Erythroblast (primary cell): Measurements from ENCODE around the gene SULT1C3.

Experiments
- DNase-seq, 2 experiments: peaks; one replicate each; lab custom pipeline; 2025; lab: John Stamatoyannopoulos, UW
- GATA1 ChIP-seq: IDR thresholded peaks from 2 replicates; pipeline ENCODE4 v1.6.1; 2011; ENCODE audit warnings: low read depth, mild to moderate bottlenecking, control low read depth, low read length, moderate library complexity
- POLR2A ChIP-seq: IDR thresholded peaks from 2 replicates; pipeline ENCODE4 v1.6.1; 2011; ENCODE audit warnings: mild to moderate bottlenecking, low read length

SULT1C3 gene

DNA sequence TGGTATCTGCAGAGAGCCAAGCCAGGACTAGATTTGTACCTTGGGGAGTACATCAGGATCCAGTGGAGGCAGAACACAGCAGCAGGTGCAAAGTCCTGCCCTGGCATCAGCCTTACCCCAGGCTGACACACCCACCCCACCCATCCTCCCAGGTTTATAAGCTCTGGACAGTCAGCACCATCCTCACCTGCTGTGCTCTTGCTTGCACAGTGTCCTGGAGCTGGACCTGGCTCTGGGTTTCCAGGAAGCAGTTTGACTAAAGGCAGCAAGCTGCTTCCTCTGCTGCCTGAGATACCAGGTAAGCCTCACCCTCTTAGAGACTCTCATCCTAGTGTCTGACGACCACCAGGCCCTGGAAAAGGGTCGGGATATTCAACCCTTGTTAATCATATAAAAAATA, at the start of gene SULT1C3:
SULT1C3 (plus strand) TSS at position 183 of the 400 bp plus-strand sequence. CDS start 7,227 bp downstream, outside the sequence.
- no peak for TF ChIP-seq POLR2A
- TF ChIP-seq GATA1: no peak
- no peak for DNase-seq

GRCh38 chr2:108193251-108193650, 46.5 kb upstream of the SULT1C3 start:
- no peak for DNase-seq
- TF ChIP-seq POLR2A (no peak), GATA1 (no peak)

GRCh38 chr2:108194409-108195132, 45.2 kb upstream of the SULT1C3 start:
- DNase-seq: no peak

DNA sequence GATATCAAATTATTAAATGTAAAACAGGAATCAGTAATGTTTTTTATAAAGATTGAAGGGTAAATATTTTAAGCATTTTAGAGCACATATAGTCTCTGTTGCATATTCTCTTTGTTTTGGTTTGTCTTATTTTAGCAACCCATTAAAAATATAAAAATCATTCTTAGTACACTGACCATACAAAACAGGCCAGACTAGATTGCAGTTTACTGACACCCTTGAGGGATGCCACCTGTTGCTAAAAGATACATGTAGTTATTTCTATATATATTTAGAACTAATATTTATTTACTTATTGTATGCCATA, 44.7 kb upstream of the SULT1C3 start:
- TF ChIP-seq POLR2A (no peak), GATA1 (no peak)
- DNase-seq: no peak

More at GRCh38 chr2:108194409-108195132, 45.2 kb upstream of the SULT1C3 start:
- TF ChIP-seq GATA1 (no peak), POLR2A (no peak)

DNA sequence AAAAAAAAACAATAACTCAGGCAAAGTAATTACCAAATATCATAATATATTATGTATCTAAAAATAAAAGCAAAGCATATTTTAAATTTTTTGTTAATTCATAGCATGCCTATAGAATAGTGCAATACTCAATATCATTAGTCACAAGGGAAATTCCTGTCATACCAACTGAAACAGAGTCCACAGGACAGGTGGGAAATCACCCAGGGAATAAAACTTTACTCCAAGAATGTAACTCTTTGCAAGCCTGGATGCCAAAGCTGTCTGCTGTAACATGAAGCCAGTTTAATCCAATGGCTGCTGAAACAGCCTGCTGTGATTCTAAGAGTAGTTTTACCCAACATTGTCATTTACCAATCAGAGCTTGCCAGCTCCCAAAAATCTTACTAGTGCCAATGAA, 40.0 kb upstream of the SULT1C3 start:
- TF ChIP-seq POLR2A (no peak), GATA1 (no peak)

GRCh38 chr2:108200569-108200968, 39.2 kb upstream of the SULT1C3 start:
- DNase-seq: no peak
- no peak for TF ChIP-seq POLR2A
- no peak for TF ChIP-seq GATA1

More for the DNA sequence above, 40.0 kb upstream of the SULT1C3 start:
- no peak for DNase-seq

- DNase-seq: no peak
- TF ChIP-seq POLR2A: no peak
- TF ChIP-seq GATA1: no peak
These were observed 27.1 kb upstream of the SULT1C3 start for GRCh38 chr2:108212671-108213070.

DNA sequence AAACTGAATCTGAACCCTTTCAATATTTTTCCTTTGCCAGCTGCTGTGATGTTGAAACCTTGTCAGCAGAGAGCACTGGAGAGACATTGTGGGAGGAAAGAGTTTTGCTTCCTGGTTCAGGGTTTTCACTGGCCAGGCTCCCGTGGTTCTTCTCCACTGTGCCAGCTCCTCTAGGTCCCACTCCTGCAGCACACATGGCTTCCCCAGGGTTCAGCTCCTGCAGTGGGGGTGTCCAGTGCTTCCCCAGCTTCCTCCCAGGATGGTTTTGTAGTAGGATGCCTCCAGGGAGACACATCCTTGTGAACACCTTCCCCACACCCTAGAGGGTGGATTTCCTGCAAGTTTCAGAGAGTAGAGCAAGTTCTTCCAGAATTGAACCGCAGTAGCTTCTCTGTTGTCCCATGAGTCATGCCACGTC, 24.0 kb upstream of the SULT1C3 start:
- DNase-seq: peak in 1 of 2 experiments; percentile 5
- TF ChIP-seq POLR2A (no peak), GATA1 (no peak)

DNA sequence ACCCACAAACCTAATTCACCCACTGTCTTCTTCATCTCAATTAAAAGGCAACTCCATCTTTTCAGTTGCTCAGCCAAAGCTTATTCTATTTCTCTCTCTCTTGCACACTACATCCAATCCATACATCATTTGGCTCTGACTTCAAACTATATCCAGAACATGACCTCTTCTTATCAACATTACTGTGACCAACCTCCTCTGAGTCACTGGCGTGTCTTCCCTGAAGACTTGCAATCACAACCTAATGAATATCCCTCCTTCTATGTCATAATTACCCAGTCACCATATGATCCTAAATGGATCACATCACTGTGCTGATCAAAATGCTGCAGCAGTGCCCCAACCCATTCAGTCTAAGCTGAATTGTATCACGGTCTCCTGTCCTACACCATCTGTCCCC, 22.6 kb upstream of the SULT1C3 start:
- TF ChIP-seq GATA1: no peak
- no peak for TF ChIP-seq POLR2A
- no peak for DNase-seq

GRCh38 chr2:108219688-108220087, 20.1 kb upstream of the SULT1C3 start:
- no peak for DNase-seq
- TF ChIP-seq POLR2A (no peak), GATA1 (no peak)

DNA sequence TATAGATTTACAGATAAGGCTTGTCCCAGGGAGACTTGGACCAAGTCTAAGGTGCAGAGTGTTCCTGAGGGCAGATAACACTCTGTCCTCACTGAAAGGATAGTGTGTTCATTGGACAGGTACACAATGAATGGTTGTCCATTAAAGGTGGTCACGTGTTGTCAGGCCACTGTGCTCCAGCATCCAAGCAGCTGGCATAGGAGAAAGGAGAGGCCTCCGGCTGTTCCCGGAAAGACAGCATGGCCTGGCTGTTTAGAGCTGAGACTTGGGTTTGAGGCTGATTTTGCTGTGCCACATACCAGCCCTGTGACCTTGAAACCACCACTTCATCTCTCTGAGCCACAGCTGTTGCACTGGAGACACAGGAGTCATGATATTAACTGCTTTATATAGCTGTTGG, 19.6 kb upstream of the SULT1C3 start:
- no peak for DNase-seq
- no peak for TF ChIP-seq POLR2A
- TF ChIP-seq GATA1: no peak

DNA sequence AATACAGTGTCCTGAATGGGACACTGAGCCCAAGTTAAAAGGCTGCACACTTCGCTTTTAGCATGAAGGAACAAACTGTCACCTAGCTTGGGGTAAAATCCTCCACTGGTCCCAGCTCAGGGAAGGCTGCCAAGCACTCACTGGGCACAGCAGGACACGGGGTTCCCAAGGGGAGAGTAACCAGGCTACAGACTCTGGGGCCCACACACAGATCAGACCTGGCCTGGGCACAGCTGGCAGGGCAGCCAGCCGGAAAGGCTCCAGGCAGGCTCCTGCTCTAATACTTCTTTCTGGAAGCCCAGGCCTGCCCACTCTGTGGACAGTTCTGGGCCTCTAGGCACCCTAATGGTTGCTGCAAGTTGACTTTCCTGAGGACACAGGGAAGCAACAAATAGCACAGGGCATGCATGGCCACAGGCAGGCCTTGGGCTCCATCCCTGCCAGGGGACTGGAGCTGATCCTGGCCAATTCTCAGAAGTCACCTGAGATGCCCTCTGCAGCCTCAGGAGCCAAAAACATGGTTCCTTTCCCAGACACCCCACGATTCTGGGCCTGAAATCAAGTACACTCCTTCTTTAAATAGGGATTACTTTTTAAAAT, 18.7 kb upstream of the SULT1C3 start:
- TF ChIP-seq POLR2A: no peak
- no peak for TF ChIP-seq GATA1
- no peak for DNase-seq

- TF ChIP-seq POLR2A: no peak
- TF ChIP-seq GATA1: no peak
- no peak for DNase-seq
These were observed 17.5 kb upstream of the SULT1C3 start for GRCh38 chr2:108222261-108222660.

DNA sequence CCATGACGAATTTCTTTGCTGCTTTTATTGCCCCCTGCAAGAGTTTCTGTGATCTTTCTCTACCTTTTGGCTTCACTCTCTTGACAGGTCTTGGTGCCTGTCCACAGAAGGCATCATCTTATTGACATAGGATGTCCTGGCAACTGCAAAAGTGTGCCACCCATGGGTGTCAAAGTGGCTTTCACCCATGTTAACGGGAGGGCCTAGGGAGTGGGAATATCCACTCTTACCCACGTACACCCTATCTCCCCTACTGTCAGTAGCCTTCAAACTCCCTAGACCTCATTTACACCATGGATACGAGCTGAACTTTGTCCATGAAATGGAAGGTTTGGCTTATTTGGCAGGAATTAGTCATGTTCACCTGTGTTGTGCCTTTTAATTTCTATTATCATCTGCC, 16.2 kb upstream of the SULT1C3 start:
- no peak for DNase-seq
- TF ChIP-seq GATA1 (no peak), POLR2A (no peak)
